MG63 (cell line): ENCODE measurements around the gene CLTC. TPM values are rescaled to one million over a fixed set of nuclear protein-coding genes. Genes with fewer than 3 reads are reported as not detected.

Experiments used
- DNase-seq: peaks from one replicate; pipeline ENCODE4 v3.0.0-alpha.2; 2020
- H3K27me3 ChIP-seq: fragments of 250-450 bp; sonication (Bioruptor Pico); 2 replicates; pipeline ENCODE4 v1.5.1; 2020; ENCODE audit warnings: mild to moderate bottlenecking, moderate library complexity
- H3K36me3 ChIP-seq: fragments of 250-450 bp; sonication (Bioruptor Pico); 2 replicates; pipeline ENCODE4 v1.5.1; 2020; ENCODE audit warnings: mild to moderate bottlenecking, moderate library complexity
- H3K4me3 ChIP-seq: fragments of 250-450 bp; sonication (Bioruptor Pico); 2 replicates; pipeline ENCODE4 v1.5.1; 2020; ENCODE audit warnings: mild to moderate bottlenecking, moderate library complexity
- H3K9me3 ChIP-seq: fragments of 250-450 bp; sonication (Bioruptor Pico); 2 replicates; pipeline ENCODE4 v1.5.1; 2020; ENCODE audit warnings: mild to moderate bottlenecking, moderate library complexity
- total RNA-seq: library from RNA; depleted of rRNA; stranded (reverse); fragments of >200 nt; shearing (Covaris generic); gene quantifications from 2 replicates; pipeline ENCODE4 v1.2.3, GENCODE V29; 2014; ENCODE audit warnings: low replicate concordance

The CLTC gene
- total RNA-seq, 1 experiment from 2014 or later: 235 TPM

DNA sequence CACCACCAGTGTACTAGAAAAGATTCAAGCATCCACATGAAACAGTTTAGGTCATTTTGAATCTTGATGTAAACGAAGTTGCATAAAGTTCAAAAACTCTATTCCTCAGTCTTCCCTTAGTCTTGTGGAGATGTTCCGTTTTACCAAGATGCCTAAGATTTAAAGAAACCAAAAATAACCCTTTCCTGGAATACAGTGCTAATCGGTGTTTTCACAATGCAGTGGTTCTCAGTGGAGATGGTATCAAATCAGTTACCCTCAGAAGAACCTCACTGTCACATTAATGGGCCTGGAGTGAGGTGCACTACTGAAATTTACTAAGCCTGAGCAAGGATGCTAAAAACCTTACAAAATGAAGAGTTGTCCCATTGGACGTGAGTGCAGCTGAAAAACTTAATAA, 78.4 kb downstream of the CLTC start:
- H3K9me3 ChIP-seq: no peaks in the 10 kb centered on the region
- H3K4me3 ChIP-seq: no peak overlapping the region
- DNase-seq: no peak
- peaks cover 94% of the 10 kb centered on the region for H3K36me3 ChIP-seq
- H3K27me3 ChIP-seq: no peaks in the 10 kb centered on the region

DNA sequence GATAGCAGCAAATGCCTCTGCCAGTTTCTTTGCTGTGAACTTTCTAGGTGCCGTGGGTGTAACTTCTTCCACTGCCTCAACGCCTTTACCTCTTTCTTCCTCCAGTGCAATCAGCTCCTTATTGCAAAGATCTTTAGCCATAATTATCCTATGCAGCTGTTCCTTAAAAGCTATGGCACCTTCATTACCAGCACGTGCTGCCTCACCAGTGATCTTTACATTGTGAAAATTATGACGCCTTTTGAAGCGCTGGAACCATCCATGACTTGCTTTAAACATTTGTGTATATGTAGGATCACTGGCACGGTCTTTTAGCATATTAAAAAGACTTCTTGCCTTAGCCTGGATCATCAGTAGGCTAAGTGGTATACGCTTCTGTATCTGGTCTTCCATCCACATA, 79.5 kb downstream of the CLTC start:
- Histone ChIP-seq H3K4me3 (no peak overlapping the region), H3K36me3 (peaks cover 93% of the 10 kb centered on the region), H3K9me3 (no peaks in the 10 kb centered on the region), H3K27me3 (no peaks in the 10 kb centered on the region)
- no peak for DNase-seq

DNA sequence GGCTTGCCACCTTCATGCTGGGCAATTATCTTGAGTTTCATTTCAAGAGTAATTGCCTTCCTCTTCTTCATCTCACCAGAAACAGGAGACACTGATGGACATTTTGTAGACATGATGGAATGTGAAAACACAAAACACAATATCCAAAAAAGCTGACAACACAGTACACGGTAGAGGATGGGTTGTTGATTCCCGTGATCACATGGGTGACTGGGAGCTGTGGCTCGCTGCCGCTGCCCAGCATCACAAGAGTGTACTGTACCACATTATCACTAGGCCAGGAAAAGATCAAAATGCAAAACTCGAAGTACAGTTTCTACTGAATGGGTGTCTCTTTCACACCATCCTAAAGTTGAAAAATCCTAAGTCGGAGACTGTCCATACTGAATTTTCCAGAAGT, 80.1 kb downstream of the CLTC start:
- Histone ChIP-seq H3K36me3 (peaks cover 93% of the 10 kb centered on the region), H3K4me3 (no peak overlapping the region), H3K27me3 (no peaks in the 10 kb centered on the region), H3K9me3 (no peaks in the 10 kb centered on the region)
- DNase-seq: no peak

DNA sequence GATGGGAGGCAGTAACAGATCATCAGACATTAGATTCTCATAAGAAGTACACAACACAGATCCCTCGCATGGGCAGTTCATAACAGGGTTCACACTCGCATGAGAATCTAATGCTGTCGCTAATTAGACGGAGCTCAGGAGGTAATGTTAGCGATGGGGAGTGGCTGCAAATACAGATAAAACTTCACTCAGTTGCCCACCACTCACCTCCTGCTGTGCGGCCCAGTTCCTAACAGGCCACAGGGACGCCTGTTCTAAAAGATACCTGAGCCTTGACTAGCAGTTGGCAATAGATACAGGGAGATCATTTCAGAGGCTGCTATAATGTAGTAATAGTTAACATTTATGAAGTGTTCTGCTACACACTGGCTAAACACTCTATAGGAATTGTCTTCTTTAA, 82.6 kb downstream of the CLTC start:
- Histone ChIP-seq H3K9me3 (no peaks in the 10 kb centered on the region), H3K27me3 (no peaks in the 10 kb centered on the region), H3K36me3 (peaks cover 85% of the 10 kb centered on the region), H3K4me3 (no peak overlapping the region)
- DNase-seq: no peak

DNA sequence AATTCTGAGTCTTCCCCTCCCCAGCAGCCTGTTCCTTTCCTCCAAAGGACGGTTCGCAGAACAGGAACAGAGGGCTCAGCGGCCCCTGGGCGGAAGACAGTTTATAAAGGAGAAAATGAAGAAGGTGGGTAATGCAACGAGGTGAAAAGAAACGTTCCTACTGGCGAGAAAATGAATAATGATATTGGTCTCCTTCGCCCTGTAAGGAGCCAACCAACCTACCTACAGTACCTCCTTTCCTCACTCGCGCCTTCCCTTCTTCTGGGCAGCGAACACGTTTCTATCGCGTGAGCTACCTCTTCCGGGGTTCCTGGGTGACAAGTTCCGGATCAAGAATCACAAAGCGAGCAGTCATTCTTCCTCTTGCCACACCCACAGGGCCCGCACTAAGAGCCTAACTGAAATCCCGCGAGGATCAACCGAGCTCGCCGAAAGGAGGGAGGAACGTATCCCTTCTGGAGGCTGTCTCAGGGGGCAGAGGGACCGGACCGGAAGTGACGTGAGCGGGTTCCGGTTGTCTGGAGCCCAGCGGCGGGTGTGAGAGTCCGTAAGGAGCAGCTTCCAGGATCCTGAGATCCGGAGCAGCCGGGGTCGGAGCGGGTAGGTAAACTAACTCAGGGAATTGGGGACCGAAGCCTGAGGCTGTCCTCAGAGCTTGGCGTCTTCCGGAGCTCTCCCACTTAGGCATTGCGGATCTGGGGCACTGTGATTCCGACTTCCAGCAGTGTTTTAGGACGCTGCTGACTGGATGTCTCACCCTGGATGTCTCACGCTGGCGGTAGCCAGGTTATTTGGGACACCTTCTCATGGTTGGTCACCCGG, 87.7 kb downstream of the CLTC start, which contains the start of the genes PTRH2 and VMP1:
TSS of gene PTRH2 (minus strand) at position 282 of the 822 bp plus-strand sequence. CDS start 9,452 bp downstream, outside the sequence.
TSS of gene VMP1 (plus strand) at position 506 of the 822 bp plus-strand sequence. CDS start 23,793 bp downstream, outside the sequence.
- peak; percentile 100 for DNase-seq
- Histone ChIP-seq H3K27me3 (no peaks in the 10 kb centered on the region), H3K4me3 (peak within 1 kb of the TSS; percentile 95), H3K36me3 (peaks cover 42% of the 10 kb centered on the region), H3K9me3 (no peaks in the 10 kb centered on the region)

DNA sequence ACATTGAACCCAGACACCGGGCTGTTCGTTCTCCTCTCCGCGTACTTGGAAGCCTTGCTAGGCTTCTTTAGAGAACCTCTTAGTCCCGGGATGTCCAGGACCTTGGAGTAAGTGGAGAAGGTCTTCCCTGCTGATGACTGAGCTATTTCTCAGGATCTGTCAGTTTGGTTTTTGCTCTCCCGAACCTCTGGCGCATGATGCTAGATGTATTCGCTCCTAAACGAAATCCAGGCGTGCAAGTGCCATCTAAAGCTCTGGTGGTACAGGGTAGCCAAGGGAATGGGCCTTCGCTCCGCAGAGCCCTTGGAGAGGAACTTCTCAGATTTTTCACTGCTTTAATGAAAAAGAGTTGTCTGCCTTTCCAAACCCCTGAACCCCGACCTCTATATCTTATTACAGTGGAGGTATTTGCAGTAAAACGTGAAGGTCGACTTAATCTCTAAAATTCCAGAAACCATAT, 88.3 kb downstream of the CLTC start:
- peak overlapping the region; percentile 95 for H3K4me3 ChIP-seq
- DNase-seq: no peak
- H3K9me3 ChIP-seq: no peaks in the 10 kb centered on the region
- H3K36me3 ChIP-seq: peaks cover 35% of the 10 kb centered on the region
- H3K27me3 ChIP-seq: no peaks in the 10 kb centered on the region

DNA sequence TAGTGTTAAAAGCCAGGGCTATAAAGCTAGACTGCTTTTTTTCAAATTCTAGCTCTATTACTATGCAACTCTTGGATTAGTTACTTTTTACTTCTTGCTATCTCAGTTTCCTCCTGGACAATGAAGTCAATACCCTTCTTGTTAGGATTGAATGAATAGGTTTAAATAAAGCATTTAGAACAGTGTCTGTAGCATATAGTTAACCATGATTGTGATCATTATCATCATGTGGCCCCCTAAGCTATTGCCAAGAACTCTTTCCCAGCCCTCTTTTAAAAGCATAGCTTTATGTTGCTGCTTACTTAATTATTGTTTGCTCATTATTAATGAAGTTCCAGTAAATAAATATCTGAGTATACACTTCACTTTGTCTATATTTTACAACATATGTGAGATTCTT, 92.2 kb downstream of the CLTC start:
- no peaks in the 10 kb centered on the region for H3K9me3 ChIP-seq
- no peak overlapping the region for H3K4me3 ChIP-seq
- DNase-seq: no peak
- peaks cover 5% of the 10 kb centered on the region for H3K36me3 ChIP-seq
- H3K27me3 ChIP-seq: no peaks in the 10 kb centered on the region

DNA sequence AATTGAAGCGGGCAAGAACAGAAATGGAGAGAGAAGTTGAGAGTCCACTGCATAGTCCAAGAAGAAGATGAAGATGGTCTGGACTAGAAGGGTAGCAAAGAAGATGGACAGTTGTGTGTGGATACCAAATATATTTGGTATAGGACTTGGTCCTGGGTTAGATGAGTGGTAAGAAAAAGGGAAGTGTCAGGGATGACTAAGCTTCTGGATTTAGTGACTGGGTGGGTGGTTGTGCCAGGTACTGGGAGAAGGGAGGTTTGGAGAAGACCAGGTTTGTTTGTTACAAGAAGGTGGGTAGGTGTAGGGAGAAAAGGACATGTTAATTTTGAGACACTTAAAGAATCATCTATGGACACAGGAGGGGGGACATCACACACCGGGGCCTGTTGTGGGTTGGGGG, 93.2 kb downstream of the CLTC start:
- Histone ChIP-seq H3K4me3 (no peak overlapping the region), H3K27me3 (no peaks in the 10 kb centered on the region), H3K9me3 (no peaks in the 10 kb centered on the region), H3K36me3 (peaks cover 3% of the 10 kb centered on the region)
- no peak for DNase-seq

DNA sequence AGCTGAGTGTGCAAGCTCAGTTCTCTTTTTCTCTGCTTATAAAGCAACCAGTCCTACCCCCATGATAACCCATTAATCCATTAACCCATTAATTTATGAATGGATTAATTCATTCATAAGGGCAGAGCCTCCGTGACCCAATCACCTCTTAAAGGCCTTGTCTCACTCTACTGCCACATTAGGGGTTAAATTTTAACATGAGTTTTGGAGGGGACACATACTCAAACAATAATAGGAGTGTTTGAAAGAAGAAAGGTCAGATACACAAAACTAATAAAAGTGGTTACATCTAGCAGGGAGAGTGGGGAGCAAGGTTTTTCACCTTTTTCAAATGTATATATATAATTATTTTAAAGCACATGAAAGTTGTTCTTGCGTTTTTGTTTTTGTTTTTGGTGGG, 94.6 kb downstream of the CLTC start:
- Histone ChIP-seq H3K4me3 (no peak overlapping the region), H3K9me3 (no peaks in the 10 kb centered on the region), H3K36me3 (peaks cover 3% of the 10 kb centered on the region), H3K27me3 (no peaks in the 10 kb centered on the region)
- DNase-seq: no peak

DNA sequence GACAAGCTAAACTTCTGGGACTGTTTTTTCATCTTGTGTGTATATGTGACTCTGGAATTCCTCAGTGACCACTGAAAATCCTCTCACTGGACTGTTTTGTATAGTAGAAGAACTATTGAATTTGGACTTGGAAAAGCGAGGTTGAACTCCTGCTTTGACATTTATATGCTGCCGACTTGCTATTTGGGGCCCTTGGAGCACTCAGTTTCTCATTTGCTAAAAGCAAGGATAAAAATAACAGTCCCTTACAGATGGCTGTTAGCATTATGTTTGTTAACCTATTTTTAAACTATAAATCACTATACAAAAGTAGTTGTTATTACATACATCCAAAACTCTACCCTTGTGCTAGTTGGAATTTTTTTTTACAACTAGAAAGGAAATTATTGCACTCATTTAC, 96.7 kb downstream of the CLTC start:
- no peak overlapping the region for H3K4me3 ChIP-seq
- no peak for DNase-seq
- peaks cover under 1% of the 10 kb centered on the region for H3K36me3 ChIP-seq

DNA sequence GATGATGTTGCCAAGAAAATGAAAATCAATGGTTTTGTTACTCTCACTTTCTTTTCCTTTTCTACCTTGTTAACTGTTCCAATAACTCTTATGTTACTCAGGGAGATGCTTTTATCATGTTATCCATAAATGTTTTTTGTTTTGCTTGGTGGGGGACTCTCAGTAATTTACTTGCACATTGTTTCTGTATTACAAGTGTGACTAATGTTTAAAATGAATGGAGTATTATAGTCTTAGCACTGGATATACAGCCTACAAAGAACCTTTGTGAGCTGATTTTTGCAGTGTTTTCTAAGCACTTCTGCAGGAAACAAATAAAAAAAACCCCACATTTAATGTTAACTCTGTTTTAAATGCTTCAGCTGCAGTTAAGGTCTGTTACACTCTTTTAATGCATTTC, 99.8 kb downstream of the CLTC start:
- no peak for DNase-seq
- no peaks in the 10 kb centered on the region for H3K27me3 ChIP-seq
- H3K4me3 ChIP-seq: no peak overlapping the region
- H3K9me3 ChIP-seq: no peaks in the 10 kb centered on the region
- H3K36me3 ChIP-seq: peaks cover 5% of the 10 kb centered on the region

More for the DNA sequence above, 96.7 kb downstream of the CLTC start:
- Histone ChIP-seq H3K9me3 (no peaks in the 10 kb centered on the region), H3K27me3 (no peaks in the 10 kb centered on the region)

DNA sequence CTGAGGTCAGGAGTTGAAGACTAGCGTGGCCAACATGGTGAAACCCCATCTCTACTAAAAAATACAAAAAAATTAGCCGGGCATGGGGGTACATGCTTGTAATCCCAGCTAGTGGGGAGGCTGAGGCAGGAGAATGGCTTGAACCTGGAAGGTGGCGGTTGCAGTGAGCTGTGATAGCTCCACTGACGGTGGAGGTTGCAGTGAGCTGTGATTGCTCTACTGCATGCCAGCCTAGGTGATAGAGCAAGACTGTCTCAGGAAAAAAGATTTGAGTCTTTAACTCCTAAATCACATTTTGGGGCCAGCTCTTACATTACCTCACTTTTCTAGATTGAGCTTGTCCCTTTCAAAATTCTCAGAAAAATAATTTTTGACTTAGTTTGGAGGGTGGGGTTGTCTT, 102.9 kb downstream of the CLTC start:
- H3K9me3 ChIP-seq: no peaks in the 10 kb centered on the region
- H3K27me3 ChIP-seq: no peaks in the 10 kb centered on the region
- no peak overlapping the region for H3K4me3 ChIP-seq
- peaks cover 5% of the 10 kb centered on the region for H3K36me3 ChIP-seq
- no peak for DNase-seq

DNA sequence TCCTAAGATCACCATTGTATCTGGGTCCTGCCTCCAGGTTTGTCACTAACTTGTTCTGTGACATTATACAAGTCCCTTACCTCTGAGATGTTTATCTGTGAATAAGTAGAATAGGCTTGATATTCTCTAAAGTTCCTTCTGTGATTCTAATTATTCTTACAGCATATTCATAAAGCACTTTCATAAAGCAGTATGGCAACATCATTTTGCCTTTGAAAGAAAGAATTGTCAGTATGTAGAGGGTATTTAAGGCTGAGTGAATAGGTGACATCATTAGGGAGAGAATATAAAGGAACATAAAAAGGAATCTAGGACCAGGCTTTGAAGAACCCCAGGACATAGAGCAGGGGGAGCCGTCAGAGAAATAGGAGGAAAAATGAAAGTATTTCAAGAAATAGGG, 103.3 kb downstream of the CLTC start:
- DNase-seq: no peak
- H3K4me3 ChIP-seq: no peak overlapping the region
- H3K36me3 ChIP-seq: peaks cover 5% of the 10 kb centered on the region
- no peaks in the 10 kb centered on the region for H3K9me3 ChIP-seq
- no peaks in the 10 kb centered on the region for H3K27me3 ChIP-seq

DNA sequence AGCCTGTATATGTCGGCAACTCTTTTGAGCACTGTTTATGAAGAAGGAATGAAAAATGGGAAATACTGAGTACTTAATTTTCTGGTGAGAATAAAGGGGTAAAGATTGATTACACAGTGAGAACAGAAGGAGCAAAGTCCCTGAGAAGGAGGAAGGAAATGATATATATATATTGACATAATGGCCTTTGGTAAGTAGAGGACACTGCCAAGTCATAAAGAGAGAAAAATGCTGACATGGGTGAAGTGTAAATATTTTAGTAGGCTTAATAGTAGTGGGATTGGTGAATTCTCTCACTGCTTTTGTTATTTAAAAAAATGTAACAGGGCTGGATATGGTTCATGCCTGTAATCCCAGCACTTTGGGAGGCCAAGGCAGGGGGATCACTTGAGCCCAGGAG, 103.9 kb downstream of the CLTC start:
- Histone ChIP-seq H3K36me3 (peaks cover 5% of the 10 kb centered on the region), H3K9me3 (no peaks in the 10 kb centered on the region), H3K27me3 (no peaks in the 10 kb centered on the region), H3K4me3 (no peak overlapping the region)
- no peak for DNase-seq

DNA sequence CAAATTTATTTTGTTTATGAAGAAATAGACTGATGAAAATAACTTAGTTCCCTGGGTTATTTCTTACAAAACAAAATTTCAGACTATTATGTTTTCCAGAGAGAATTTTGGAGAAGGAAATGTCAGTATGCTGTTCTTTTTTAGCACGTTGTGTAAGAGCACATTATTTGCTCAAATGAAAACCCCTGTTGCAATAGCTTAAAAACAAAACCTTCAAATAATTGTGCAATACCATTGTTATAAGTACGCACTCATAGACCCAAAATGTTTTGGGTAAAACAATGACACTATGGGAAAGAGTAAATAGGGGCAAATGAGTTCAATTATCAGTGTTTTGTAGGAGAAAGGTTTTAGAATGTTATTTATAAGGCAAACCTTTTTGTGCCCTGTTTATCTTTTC, 106.0 kb downstream of the CLTC start:
- no peak for DNase-seq

DNA sequence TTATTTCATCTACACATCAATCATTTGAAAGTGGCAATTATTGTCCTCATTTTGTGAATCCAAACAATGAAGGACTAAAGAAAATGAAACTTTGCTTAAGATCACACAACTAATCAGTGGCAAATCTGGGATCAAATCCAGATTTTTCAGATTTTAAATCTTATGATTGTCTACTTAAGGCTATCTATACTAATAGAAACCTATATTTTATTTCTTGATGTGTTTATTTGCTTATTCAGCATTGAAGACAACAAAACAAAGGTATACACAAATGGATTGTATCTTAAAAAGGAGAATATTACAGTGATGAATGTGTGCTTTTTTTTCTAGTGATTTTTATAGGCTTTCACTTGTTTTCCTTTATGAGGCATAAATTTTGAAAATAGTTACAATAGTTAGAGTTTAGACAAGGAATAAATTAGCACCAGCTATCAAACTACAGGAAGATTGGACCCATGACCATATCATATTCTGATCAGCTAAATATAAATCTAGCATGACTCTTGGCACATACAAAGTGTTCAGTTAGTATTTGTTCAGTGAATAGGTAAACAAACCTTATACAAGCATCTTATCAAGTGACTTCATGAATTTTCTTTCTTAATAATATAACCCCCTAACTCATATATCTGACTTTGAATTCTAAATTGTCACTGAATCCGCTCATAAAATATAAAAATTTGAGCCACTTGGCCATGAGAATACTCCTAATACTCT, 108.3 kb downstream of the CLTC start:
- no peak for DNase-seq
- Histone ChIP-seq H3K9me3 (no peaks in the 10 kb centered on the region), H3K36me3 (peaks cover 4% of the 10 kb centered on the region), H3K27me3 (no peaks in the 10 kb centered on the region), H3K4me3 (no peak overlapping the region)

More for the DNA sequence above, 106.0 kb downstream of the CLTC start:
- Histone ChIP-seq H3K27me3 (no peaks in the 10 kb centered on the region), H3K4me3 (no peak overlapping the region), H3K36me3 (peaks cover 5% of the 10 kb centered on the region), H3K9me3 (no peaks in the 10 kb centered on the region)

DNA sequence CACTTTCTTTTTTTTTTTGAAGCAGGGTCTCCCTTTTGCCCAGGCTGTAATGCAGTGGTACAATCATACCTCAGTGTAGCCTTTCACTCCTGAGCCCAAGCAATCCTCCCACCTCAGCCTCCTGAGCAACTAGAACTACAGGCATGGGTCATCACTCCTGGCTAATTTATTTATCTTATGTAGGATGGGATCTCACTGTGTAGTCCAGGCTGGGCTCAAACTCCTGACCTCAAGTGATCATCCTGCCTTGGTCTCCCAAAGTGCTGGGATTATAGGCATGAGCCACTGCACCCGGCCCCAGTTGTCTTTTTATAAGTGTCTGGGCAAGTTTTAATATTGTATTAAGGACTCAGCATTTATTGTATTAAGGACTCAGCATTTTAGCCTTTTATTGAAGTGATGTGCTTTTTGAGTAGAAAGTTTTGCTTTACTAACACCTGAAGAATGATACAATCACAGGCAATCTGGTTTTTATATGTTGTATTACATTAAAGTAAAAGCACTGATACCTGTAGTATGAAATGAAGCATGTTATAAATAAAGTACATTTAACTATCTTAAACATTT, 110.7 kb downstream of the CLTC start:
- no peak for DNase-seq
- Histone ChIP-seq H3K27me3 (no peaks in the 10 kb centered on the region), H3K9me3 (no peaks in the 10 kb centered on the region), H3K36me3 (peaks cover 13% of the 10 kb centered on the region), H3K4me3 (no peak overlapping the region)
